Caco-2 (cell line): ENCODE results near the gene PIGP. TPM values are rescaled to one million over a fixed set of nuclear protein-coding genes. Genes with fewer than 3 reads are reported as not detected.
A peak's percentile ranks its signal among the peaks of the same experiment; 100 is the strongest.

Source experiments
- Bru-seq: library from RNA; stranded (reverse); fragments of 400-500 nt; gene quantifications from one replicate; lab custom pipeline; 2021; lab: Mats Ljungman, UMichigan
- BruChase-seq, 2 experiments: library from RNA; stranded (reverse); fragments of 400-500 nt; gene quantifications; one replicate each; lab custom pipeline; 2021; lab: Mats Ljungman, UMichigan
- BruUV-seq: library from RNA; stranded (reverse); fragments of 400-500 nt; replicated peaks from 2 replicates; lab custom pipeline; 2021; lab: Mats Ljungman, UMichigan
- CTCF ChIA-PET: fragments of 300-600 bp; sonication (Branson Sonifier 250); formaldehyde crosslinking; loops from one replicate; lab custom pipeline; 2022; ENCODE audit warnings: antibody characterized with exemption; lab: Charles Lee
- POLR2A ChIA-PET: fragments of 300-600 bp; sonication (Branson Sonifier 250); formaldehyde crosslinking; loops from one replicate; lab custom pipeline; 2022; ENCODE audit warnings: antibody characterized with exemption; lab: Charles Lee
- DNase-seq, 2 experiments: peaks; one replicate each; pipeline versions ENCODE4 v3.0.0 to v3.0.0-alpha.2; 2020 to 2022
- H3K27me3 ChIP-seq: replicated peaks from 2 replicates; pipeline ENCODE4 v1.6.0; 2011; ENCODE audit warnings: low read length; ENCODE audit not compliant: control insufficient read depth, insufficient read depth
- H3K36me3 ChIP-seq: 2 replicates; pipeline ENCODE4 v1.5.1; 2011; ENCODE audit warnings: low read length; ENCODE audit not compliant: control insufficient read depth, insufficient read depth
- H3K4me1 ChIP-seq: fragments of 250-450 bp; sonication (Bioruptor Pico); 2 replicates; pipeline ENCODE4 v1.5.1; 2020; ENCODE audit warnings: mild to moderate bottlenecking
- H3K4me3 ChIP-seq: 2 replicates; pipeline ENCODE4 v1.5.1; 2011; ENCODE audit warnings: low read depth, mild to moderate bottlenecking, control low read depth, low read length
- H3K9me3 ChIP-seq: fragments of 250-450 bp; sonication (Bioruptor Pico); 2 replicates; pipeline ENCODE4 v1.5.1; 2020; ENCODE audit warnings: mild to moderate bottlenecking, moderate library complexity
- H3K27ac Mint-ChIP-seq: one replicate; pipeline ENCODE4 v1.8.0; 2022; ENCODE audit warnings: mixed read lengths; ENCODE audit not compliant: unreplicated experiment
- H3K27me3 Mint-ChIP-seq: one replicate; pipeline ENCODE4 v1.8.0; 2022; ENCODE audit warnings: mixed read lengths; ENCODE audit not compliant: insufficient read depth, unreplicated experiment
- H3K36me3 Mint-ChIP-seq: one replicate; pipeline ENCODE4 v1.8.0; 2022; ENCODE audit warnings: mild to moderate bottlenecking, mixed read lengths; ENCODE audit not compliant: insufficient read depth, unreplicated experiment
- H3K4me1 Mint-ChIP-seq: one replicate; pipeline ENCODE4 v1.8.0; 2022; ENCODE audit warnings: low read depth, mixed read lengths; ENCODE audit not compliant: unreplicated experiment
- H3K4me3 Mint-ChIP-seq: one replicate; pipeline ENCODE4 v1.8.0; 2022; ENCODE audit warnings: mild to moderate bottlenecking, moderate library complexity, mixed read lengths; ENCODE audit not compliant: unreplicated experiment
- H3K9me3 Mint-ChIP-seq: one replicate; pipeline ENCODE4 v1.8.0; 2022; ENCODE audit warnings: mixed read lengths; ENCODE audit not compliant: unreplicated experiment
- CTCF ChIP-seq, 2 experiments: fragments of 200-600 bp in 1 of 2; IDR thresholded peaks; 1 replicate in 1 of 2; 2 replicates in 1 of 2; pipeline versions ENCODE4 v1.5.1 to v1.8.0; 2011 to 2022; ENCODE audit warnings: antibody characterized with exemption in 1 of 2, control low read depth in 1 of 2, inconsistent platforms in 1 of 2, low read depth in 1 of 2, low read length in 1 of 2, mild to moderate bottlenecking in 1 of 2, moderate library complexity in 1 of 2; ENCODE audit not compliant: insufficient read depth in 1 of 2, severe bottlenecking in 1 of 2, unreplicated experiment in 1 of 2
- intact Hi-C: fragments of 100-400 bp; cut with micrococcal nuclease; formaldehyde crosslinking; loops from one replicate; pipeline ENCODE4 v1.10.0; 2022; ENCODE audit not compliant: unreplicated experiment
- long read RNA-seq: library from polyadenylated mRNA; stranded (forward); transcript quantifications from one replicate; pipeline ENCODE4 v2.0.0, GENCODE V29; 2022
- total RNA-seq: library from RNA; stranded (reverse); gene quantifications from 2 replicates; pipeline ENCODE4 v1.2.3, GENCODE V29; 2022

PIGP gene
- 22.3 and 23.4 TPM in 2 replicates for total RNA-seq
- Bru-seq, nascent RNA: percentile 78 among the genes with signal in this experiment
- BruChase-seq, experiment 1, labeled RNA remaining after a 2-hour chase: percentile 61 among the genes with signal in this experiment
- BruChase-seq, experiment 2, labeled RNA remaining after a 6-hour chase: percentile 67 among the genes with signal in this experiment
- long read RNA-seq, full-length matches to known transcripts: 22 of 28 reads
- long read RNA-seq, partial matches to known transcripts: 1 of 28 reads
- long read RNA-seq, other reads (novel, unspliced or antisense): 5 of 28 reads

GRCh38 chr21:37072988-37073416 is at the start of gene PIGP, which contains the start of gene TTC3:
TSS of gene PIGP (minus strand) at chr21:37073071. CDS start at chr21:37072515, 556 bp downstream.
TSS of gene TTC3 (plus strand) at chr21:37073254. CDS start at chr21:37087258, 14,004 bp downstream.
- Mint-ChIP-seq H3K9me3 (no peaks in the 10 kb centered on the region), H3K27me3 (no peaks in the 10 kb centered on the region), H3K4me1 (peaks cover 20% of the 10 kb centered on the region), H3K36me3 (peaks cover 33% of the 10 kb centered on the region), H3K27ac (peak within 1 kb of the TSS; percentile 93), H3K4me3 (peak within 1 kb of the TSS; percentile 98)
- peaks cover 9% of the 10 kb centered on the region; the same call in 1 of the 2 replicates for H3K4me1 ChIP-seq
- peak; percentile 95 to 98 for DNase-seq
- intact Hi-C loops: loop anchor here (1.0 to 5.0 kb wide), 2 partner anchors 13 to 61 kb away; no protein-coding TSS in a partner anchor
- H3K27me3 ChIP-seq: no peaks in the 10 kb centered on the region
- H3K36me3 ChIP-seq: no peaks in the 10 kb centered on the region; the same call in 1 of the 2 replicates
- no peaks in the 10 kb centered on the region; the same call in 1 of the 2 replicates for H3K9me3 ChIP-seq
- H3K4me3 ChIP-seq: peak within 1 kb of the TSS; percentile 98
- TF ChIP-seq CTCF (IDR thresholded peaks at IDR 0.05; ENCODE audit: insufficient read depth in 1 of 2, low read depth in 1 of 2, low read length in 1 of 2, severe bottlenecking in 1 of 2, unreplicated experiment in 1 of 2): no peak
- ChIA-PET POLR2A (interaction anchor here (0.5 to 1.3 kb wide), 2 partner anchors 63 to 84 kb away, joined by 6 to 13 read pairs; no protein-coding TSS in a partner anchor), CTCF (interaction anchor here (0.5 kb wide), 1 partner anchor 44 kb away, joined by 4 read pairs; no protein-coding TSS in a partner anchor)
- BruUV-seq: no TSS peak

GRCh38 chr21:37119421-37120218 is 46.7 kb upstream of the PIGP start:
- H3K4me3 Mint-ChIP-seq: no peak overlapping the region
- Histone ChIP-seq H3K4me1 (peaks cover 5% of the 10 kb centered on the region), H3K9me3 (no peaks in the 10 kb centered on the region), H3K27me3 (no peaks in the 10 kb centered on the region), H3K36me3 (no peaks in the 10 kb centered on the region), H3K4me3 (no peak overlapping the region)
- no peaks in the 10 kb centered on the region for H3K9me3 Mint-ChIP-seq
- no peaks in the 10 kb centered on the region for H3K27me3 Mint-ChIP-seq
- intact Hi-C loops: no loop called here
- CTCF ChIA-PET: interaction anchor here (1.2 kb wide), 1 partner anchor 143 kb away, joined by 7 read pairs; no protein-coding TSS in a partner anchor
- BruUV-seq: no TSS peak
- no peak for DNase-seq
- H3K27ac Mint-ChIP-seq: no peak overlapping the region
- no peak for TF ChIP-seq CTCF (IDR thresholded peaks at IDR 0.05; ENCODE audit: insufficient read depth in 1 of 2, low read depth in 1 of 2, low read length in 1 of 2, severe bottlenecking in 1 of 2, unreplicated experiment in 1 of 2)
- H3K36me3 Mint-ChIP-seq: peaks cover 16% of the 10 kb centered on the region
- POLR2A ChIA-PET: interaction anchor here (0.6 kb wide), 1 partner anchor 158 kb away, joined by 3 read pairs; no protein-coding TSS in a partner anchor
- H3K4me1 Mint-ChIP-seq: peaks cover 10% of the 10 kb centered on the region
